Measurements from ENCODE around the gene CAMK2N2. TPM values are rescaled to one million over a fixed set of nuclear protein-coding genes. Genes with fewer than 3 reads are reported as not detected.

The CAMK2N2 gene
- total and polyA plus RNA-seq, 2 donors = 0.26 to 0.29 TPM

- no peaks in the 10 kb centered on the region for H3K4me1 ChIP-seq (ENCODE audit: insufficient read depth)
- no peak overlapping the region for H3K4me3 ChIP-seq (ENCODE audit: low read depth, low read length)
- no peak overlapping the region for H3K27ac ChIP-seq (ENCODE audit: low read depth)
- H3K36me3 ChIP-seq (ENCODE audit: insufficient read depth) = peaks cover 3% of the 10 kb centered on the region
- DNase-seq (ENCODE audit: extremely low spot score) = no peak
- 75% methylated on average over 4 of the region's 4 CpGs for WGBS
Measured at GRCh38 chr3:184240384-184241140, 20.8 kb downstream of the CAMK2N2 start.

GRCh38 chr3:184239708-184240107 lies 21.6 kb downstream of the CAMK2N2 start:
- Histone ChIP-seq H3K4me1 (ENCODE audit: insufficient read depth) (no peaks in the 10 kb centered on the region), H3K36me3 (ENCODE audit: insufficient read depth) (peaks cover 3% of the 10 kb centered on the region), H3K4me3 (ENCODE audit: low read depth, low read length) (no peak overlapping the region), H3K27ac (ENCODE audit: low read depth) (no peak overlapping the region)
- DNase-seq (ENCODE audit: extremely low spot score) = no peak
- 78% methylated on average over 7 of the region's 7 CpGs for WGBS

DNA sequence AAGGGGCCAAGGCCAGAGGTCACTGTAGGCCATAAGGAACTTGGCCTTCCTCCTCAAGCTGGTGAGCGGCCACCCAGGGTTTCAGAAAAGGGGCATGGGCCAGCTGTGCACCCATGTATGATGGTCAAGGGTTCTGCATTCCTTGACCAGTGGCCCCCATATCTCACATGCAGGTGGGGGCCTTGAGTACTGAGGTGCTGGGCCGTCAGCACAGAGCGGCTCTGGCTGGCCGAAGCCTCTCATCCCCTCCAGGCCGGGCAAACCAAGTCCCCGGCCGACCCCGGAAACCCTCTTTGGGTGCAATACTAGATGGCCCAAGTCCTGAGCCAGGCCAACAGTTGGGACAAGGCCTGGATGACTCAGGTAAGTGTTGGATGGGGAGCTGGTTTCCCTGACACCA lies 22.1 kb downstream of the CAMK2N2 start:
- no peak overlapping the region for H3K27ac ChIP-seq (ENCODE audit: low read depth)
- 94% methylated on average over 8 of the region's 8 CpGs for WGBS
- DNase-seq (ENCODE audit: extremely low spot score) = no peak
- no peaks in the 10 kb centered on the region for H3K36me3 ChIP-seq (ENCODE audit: insufficient read depth)
- no peak overlapping the region for H3K4me3 ChIP-seq (ENCODE audit: low read depth, low read length)
- H3K4me1 ChIP-seq (ENCODE audit: insufficient read depth) = no peaks in the 10 kb centered on the region

- WGBS = 76% methylated on average over 13 of the region's 13 CpGs
- no peak for DNase-seq (ENCODE audit: extremely low spot score)
- no peaks in the 10 kb centered on the region for H3K36me3 ChIP-seq (ENCODE audit: insufficient read depth)
- H3K27ac ChIP-seq (ENCODE audit: low read depth) = no peak overlapping the region
- no peak overlapping the region for H3K4me3 ChIP-seq (ENCODE audit: low read depth, low read length)
- H3K4me1 ChIP-seq (ENCODE audit: insufficient read depth) = no peaks in the 10 kb centered on the region
Measured at GRCh38 chr3:184238246-184238818, 23.0 kb downstream of the CAMK2N2 start.

DNA sequence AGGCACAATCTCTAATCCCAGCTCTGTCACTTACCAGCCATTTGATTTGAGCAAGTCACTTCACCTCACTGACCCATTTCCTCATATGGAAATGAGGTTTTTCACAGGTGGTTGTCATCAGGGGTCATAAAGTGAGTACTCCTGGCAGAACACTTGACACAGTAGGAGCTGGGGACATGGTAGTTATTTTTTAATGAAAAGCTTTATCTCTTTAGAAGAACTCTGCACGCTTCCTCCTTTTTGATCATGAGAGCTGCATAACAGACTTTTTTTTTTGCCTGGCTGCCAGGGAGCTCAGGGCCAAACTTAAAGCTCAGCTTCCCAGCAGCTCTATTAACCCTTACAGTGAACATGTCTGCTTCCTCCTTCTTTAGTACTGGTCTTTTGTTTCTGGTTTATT lies 23.5 kb downstream of the CAMK2N2 start:
- no peak overlapping the region for H3K4me3 ChIP-seq (ENCODE audit: low read depth, low read length)
- H3K4me1 ChIP-seq (ENCODE audit: insufficient read depth) = no peaks in the 10 kb centered on the region
- no peak for DNase-seq (ENCODE audit: extremely low spot score)
- H3K27ac ChIP-seq (ENCODE audit: low read depth) = no peak overlapping the region
- WGBS = 21% methylated on average over 1 of the region's 1 CpG
- H3K36me3 ChIP-seq (ENCODE audit: insufficient read depth) = no peaks in the 10 kb centered on the region

DNA sequence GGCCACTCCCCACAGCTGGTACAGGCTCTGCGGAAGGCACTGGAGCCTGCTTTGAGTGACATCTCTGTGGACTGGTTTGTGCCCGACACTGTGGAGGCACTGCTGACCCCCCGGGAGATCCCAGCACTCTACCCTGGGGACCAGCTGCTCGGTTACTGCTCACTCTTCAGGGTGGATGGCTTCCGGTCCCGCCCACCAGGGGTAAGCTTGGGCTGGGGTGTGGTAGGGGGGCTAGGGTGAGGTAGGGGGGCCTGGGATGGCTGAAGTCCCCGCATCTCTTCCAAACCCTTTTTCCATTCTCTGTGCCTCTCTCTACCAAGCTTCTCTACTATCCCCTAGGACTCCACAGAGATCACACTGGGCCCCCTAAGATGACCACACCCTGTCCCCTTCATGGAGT lies 24.1 kb downstream of the CAMK2N2 start:
- WGBS = 71% methylated on average over 7 of the region's 7 CpGs
- Histone ChIP-seq H3K27ac (ENCODE audit: low read depth) (no peak overlapping the region), H3K4me1 (ENCODE audit: insufficient read depth) (no peaks in the 10 kb centered on the region)

GRCh38 chr3:184236636-184237035 lies 24.7 kb downstream of the CAMK2N2 start:
- Histone ChIP-seq H3K36me3 (ENCODE audit: insufficient read depth) (no peaks in the 10 kb centered on the region), H3K27ac (ENCODE audit: low read depth) (no peak overlapping the region), H3K4me1 (ENCODE audit: insufficient read depth) (no peaks in the 10 kb centered on the region), H3K4me3 (ENCODE audit: low read depth, low read length) (no peak overlapping the region)
- 78% methylated on average over 3 of the region's 3 CpGs for WGBS
- DNase-seq (ENCODE audit: extremely low spot score) = no peak

More for the DNA sequence above, 24.1 kb downstream of the CAMK2N2 start:
- no peaks in the 10 kb centered on the region for H3K36me3 ChIP-seq (ENCODE audit: insufficient read depth)
- DNase-seq (ENCODE audit: extremely low spot score) = no peak
- no peak overlapping the region for H3K4me3 ChIP-seq (ENCODE audit: low read depth, low read length)

DNA sequence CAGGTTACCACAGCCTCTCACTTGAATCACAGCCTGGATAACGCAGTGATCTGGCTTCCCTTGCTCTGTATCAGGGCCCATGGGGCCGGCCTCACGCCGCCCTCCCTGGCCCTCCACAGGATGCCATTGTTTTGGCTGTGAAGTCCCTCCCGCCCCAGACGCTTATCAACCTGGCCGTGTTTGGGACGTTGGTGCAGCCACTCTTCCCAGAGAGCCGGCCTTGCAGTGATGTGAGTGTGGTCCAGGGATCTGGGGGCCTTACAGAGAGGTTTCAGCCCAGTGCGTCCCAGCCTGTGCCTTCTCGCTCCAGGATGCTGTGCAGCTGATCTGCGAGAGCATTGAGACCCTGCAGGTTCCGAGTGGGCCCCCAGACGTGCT lies 25.3 kb downstream of the CAMK2N2 start:
- Histone ChIP-seq H3K27ac (ENCODE audit: low read depth) (no peak overlapping the region), H3K36me3 (ENCODE audit: insufficient read depth) (no peaks in the 10 kb centered on the region), H3K4me3 (ENCODE audit: low read depth, low read length) (no peak overlapping the region), H3K4me1 (ENCODE audit: insufficient read depth) (no peaks in the 10 kb centered on the region)
- DNase-seq (ENCODE audit: extremely low spot score) = no peak
- WGBS = 43% methylated on average over 14 of the region's 14 CpGs

- H3K36me3 ChIP-seq (ENCODE audit: insufficient read depth) = no peaks in the 10 kb centered on the region
- H3K27ac ChIP-seq (ENCODE audit: low read depth) = no peak overlapping the region
- DNase-seq (ENCODE audit: extremely low spot score) = no peak
- H3K4me1 ChIP-seq (ENCODE audit: insufficient read depth) = peaks cover 2% of the 10 kb centered on the region
- no peak overlapping the region for H3K4me3 ChIP-seq (ENCODE audit: low read depth, low read length)
- WGBS = 87% methylated on average over 4 of the region's 4 CpGs
Measured at GRCh38 chr3:184235381-184236032, 25.8 kb downstream of the CAMK2N2 start.

GRCh38 chr3:184234671-184235380 lies 26.5 kb downstream of the CAMK2N2 start:
- DNase-seq (ENCODE audit: extremely low spot score) = no peak
- 83% methylated on average over 19 of the region's 19 CpGs for WGBS
- Histone ChIP-seq H3K4me3 (ENCODE audit: low read depth, low read length) (no peak overlapping the region), H3K4me1 (ENCODE audit: insufficient read depth) (peaks cover 2% of the 10 kb centered on the region), H3K27ac (ENCODE audit: low read depth) (no peak overlapping the region), H3K36me3 (ENCODE audit: insufficient read depth) (no peaks in the 10 kb centered on the region)

GRCh38 chr3:184234224-184234623 lies 27.1 kb downstream of the CAMK2N2 start:
- Histone ChIP-seq H3K4me1 (ENCODE audit: insufficient read depth) (peaks cover 2% of the 10 kb centered on the region), H3K36me3 (ENCODE audit: insufficient read depth) (no peaks in the 10 kb centered on the region)
- no peak for DNase-seq (ENCODE audit: extremely low spot score)

GRCh38 chr3:184233127-184233843 lies 28.1 kb downstream of the CAMK2N2 start:
- 86% methylated on average over 23 of the region's 23 CpGs for WGBS
- no peak for DNase-seq (ENCODE audit: extremely low spot score)
- Histone ChIP-seq H3K4me3 (ENCODE audit: low read depth, low read length) (no peak overlapping the region), H3K36me3 (ENCODE audit: insufficient read depth) (no peaks in the 10 kb centered on the region), H3K4me1 (ENCODE audit: insufficient read depth) (peaks cover 4% of the 10 kb centered on the region), H3K27ac (ENCODE audit: low read depth) (no peak overlapping the region)

More at GRCh38 chr3:184234224-184234623, 27.1 kb downstream of the CAMK2N2 start:
- Histone ChIP-seq H3K27ac (ENCODE audit: low read depth) (no peak overlapping the region), H3K4me3 (ENCODE audit: low read depth, low read length) (no peak overlapping the region)
- WGBS = 39% methylated on average over 4 of the region's 4 CpGs

DNA sequence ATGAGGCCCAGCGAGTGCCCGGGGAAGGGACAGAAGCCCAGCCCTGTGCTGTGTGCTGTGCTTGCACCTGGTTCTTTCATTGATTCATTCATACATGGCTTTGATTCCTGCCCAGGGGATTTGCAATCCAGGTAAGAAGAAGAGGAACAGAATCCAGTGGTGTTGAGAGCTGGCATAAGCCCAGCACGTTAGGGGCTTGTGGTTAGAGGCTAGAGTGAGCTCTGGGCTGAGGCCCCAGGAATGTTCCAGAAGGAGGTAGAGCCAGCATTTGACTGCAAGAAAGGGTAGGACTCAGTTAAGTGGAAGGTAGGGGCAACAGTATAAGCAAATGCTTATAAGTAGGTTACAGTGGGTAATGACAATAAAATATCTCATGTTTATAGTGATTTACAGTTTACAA lies 29.7 kb downstream of the CAMK2N2 start:
- peaks cover 4% of the 10 kb centered on the region for H3K4me1 ChIP-seq (ENCODE audit: insufficient read depth)
- WGBS = 60% methylated on average over 3 of the region's 3 CpGs
- H3K27ac ChIP-seq (ENCODE audit: low read depth) = no peak overlapping the region
- no peak overlapping the region for H3K4me3 ChIP-seq (ENCODE audit: low read depth, low read length)
- no peaks in the 10 kb centered on the region for H3K36me3 ChIP-seq (ENCODE audit: insufficient read depth)
- DNase-seq (ENCODE audit: extremely low spot score) = no peak

Data from urinary bladder (tissue), 4 donors.